SJCRH30 (cell line): ENCODE measurements around the gene ARID1B. TPM values are rescaled to one million over a fixed set of nuclear protein-coding genes. Genes with fewer than 3 reads are reported as not detected.

ENCODE experiments used
- DNase-seq, 2 experiments: peaks; one replicate each; pipeline ENCODE4 v3.0.0-alpha.2; 2015 to 2020
- H3K27ac ChIP-seq: fragments of 250-450 bp; sonication (Bioruptor Pico); 2 replicates; pipeline ENCODE4 v1.5.1; 2020; ENCODE audit warnings: mild to moderate bottlenecking, moderate library complexity
- H3K27me3 ChIP-seq: fragments of 250-450 bp; sonication (Bioruptor Pico); 2 replicates; pipeline ENCODE4 v1.5.1; 2020; ENCODE audit warnings: mild to moderate bottlenecking, moderate library complexity
- H3K36me3 ChIP-seq: fragments of 250-450 bp; sonication (Bioruptor Pico); 2 replicates; pipeline ENCODE4 v1.5.1; 2020; ENCODE audit warnings: mild to moderate bottlenecking, moderate library complexity
- H3K4me1 ChIP-seq: fragments of 250-450 bp; sonication (Bioruptor Pico); 2 replicates; pipeline ENCODE4 v1.5.1; 2020; ENCODE audit warnings: mild to moderate bottlenecking, moderate library complexity
- H3K4me3 ChIP-seq: fragments of 250-450 bp; sonication (Bioruptor Pico); 2 replicates; pipeline ENCODE4 v1.5.1; 2020; ENCODE audit warnings: mild to moderate bottlenecking, moderate library complexity
- H3K9me3 ChIP-seq: fragments of 250-450 bp; sonication (Bioruptor Pico); replicated peaks from 2 replicates; pipeline ENCODE4 v1.5.1; 2020; ENCODE audit warnings: mild to moderate bottlenecking, moderate library complexity
- total RNA-seq: library from RNA; depleted of rRNA; stranded (reverse); fragments of >200 nt; shearing (Covaris generic); gene quantifications from 2 replicates; pipeline ENCODE4 v1.2.3, GENCODE V29; 2014

The ARID1B gene
- total RNA-seq, 1 experiment from 2014 or later, result 28.5 TPM

GRCh38 chr6:156794546-156795354, 17.6 kb downstream of the ARID1B start:
- Histone ChIP-seq H3K36me3 (no peaks in the 10 kb centered on the region), H3K4me1 (peaks cover 5% of the 10 kb centered on the region; the same call in 1 of the 2 replicates), H3K4me3 (no peak overlapping the region), H3K9me3 (no peaks in the 10 kb centered on the region), H3K27ac (no peak overlapping the region), H3K27me3 (no peaks in the 10 kb centered on the region)
- no peak for DNase-seq

DNA sequence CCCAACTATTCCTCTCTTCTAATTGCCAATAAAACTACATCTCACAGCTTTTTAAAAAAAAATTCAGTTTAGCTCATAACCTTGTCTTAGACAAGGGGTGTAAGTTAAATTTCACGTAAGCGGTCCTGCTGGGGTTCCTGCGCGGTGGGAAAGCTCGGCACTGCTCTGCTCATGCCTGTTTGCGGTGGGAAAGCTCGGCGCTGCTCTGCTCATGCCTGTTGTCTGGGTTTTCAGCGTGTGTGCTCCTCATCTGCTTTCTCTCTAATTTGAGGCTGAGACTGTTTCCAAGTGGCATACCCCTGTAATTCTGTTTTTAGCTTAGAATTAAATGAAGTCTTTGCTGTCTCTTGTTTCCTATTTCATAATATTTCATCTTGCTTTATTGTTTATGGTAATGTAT, 18.6 kb downstream of the ARID1B start:
- H3K4me3 ChIP-seq, result no peak overlapping the region
- DNase-seq, result no peak
- no peak overlapping the region for H3K27ac ChIP-seq

DNA sequence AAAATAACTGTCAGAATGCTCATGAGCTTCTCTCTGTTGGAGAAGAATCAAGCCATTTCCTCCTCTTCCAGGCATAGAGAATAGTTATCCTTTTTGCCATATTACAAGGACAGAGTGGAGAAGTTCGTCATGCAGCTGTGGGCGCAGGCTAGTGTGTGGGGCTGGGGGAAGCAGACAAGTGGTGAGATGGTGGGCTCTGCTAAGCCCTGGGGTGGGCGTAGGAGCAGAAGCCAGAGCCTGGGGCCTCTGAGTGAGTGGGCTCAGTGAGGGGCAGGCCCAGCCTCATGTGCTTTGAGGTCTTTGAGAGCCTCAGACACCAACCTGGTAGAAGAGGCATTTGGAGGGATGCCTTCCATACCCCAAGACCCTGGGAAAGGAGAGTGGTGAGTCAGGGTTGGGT, 19.4 kb downstream of the ARID1B start:
- Histone ChIP-seq H3K9me3 (no peaks in the 10 kb centered on the region), H3K27me3 (no peaks in the 10 kb centered on the region), H3K27ac (no peak overlapping the region), H3K4me1 (no peaks in the 10 kb centered on the region), H3K4me3 (no peak overlapping the region), H3K36me3 (no peaks in the 10 kb centered on the region)
- DNase-seq, result no peak

More for the DNA sequence above, 18.6 kb downstream of the ARID1B start:
- Histone ChIP-seq H3K4me1 (peaks cover 3% of the 10 kb centered on the region; the same call in 1 of the 2 replicates), H3K27me3 (no peaks in the 10 kb centered on the region), H3K36me3 (no peaks in the 10 kb centered on the region), H3K9me3 (no peaks in the 10 kb centered on the region)

GRCh38 chr6:156797901-156798735, 20.9 kb downstream of the ARID1B start:
- DNase-seq, result no peak
- Histone ChIP-seq H3K27me3 (no peaks in the 10 kb centered on the region), H3K4me3 (no peak overlapping the region), H3K9me3 (no peaks in the 10 kb centered on the region), H3K4me1 (no peaks in the 10 kb centered on the region), H3K36me3 (no peaks in the 10 kb centered on the region; the same call in 1 of the 2 replicates), H3K27ac (no peak overlapping the region)

DNA sequence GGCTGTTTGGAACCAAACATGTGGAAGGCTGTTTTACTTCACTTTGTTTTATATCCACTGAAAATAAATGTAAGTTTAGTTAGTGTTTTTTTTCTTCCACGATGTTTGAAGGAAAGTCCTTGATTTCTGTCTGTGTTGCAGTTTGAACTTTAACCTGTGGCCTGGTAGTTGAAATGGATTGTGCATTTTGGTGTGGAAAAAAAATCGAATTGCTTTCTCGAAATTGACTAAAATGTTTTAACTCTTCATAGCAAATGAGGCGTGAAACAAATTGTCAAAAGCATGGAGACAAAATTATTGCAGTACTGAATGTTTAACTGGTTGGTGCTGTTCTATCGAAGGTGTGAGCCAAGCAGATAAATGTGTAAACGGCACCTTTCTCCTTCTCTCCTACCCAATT, 24.5 kb downstream of the ARID1B start:
- no peak overlapping the region for H3K4me3 ChIP-seq
- H3K4me1 ChIP-seq, result no peaks in the 10 kb centered on the region
- H3K36me3 ChIP-seq, result no peaks in the 10 kb centered on the region; the same call in 1 of the 2 replicates
- no peak overlapping the region for H3K27ac ChIP-seq
- no peak for DNase-seq
- no peaks in the 10 kb centered on the region for H3K9me3 ChIP-seq
- H3K27me3 ChIP-seq, result no peaks in the 10 kb centered on the region

GRCh38 chr6:156803353-156803752, 26.2 kb downstream of the ARID1B start:
- Histone ChIP-seq H3K27ac (no peak overlapping the region), H3K27me3 (no peaks in the 10 kb centered on the region), H3K4me1 (no peaks in the 10 kb centered on the region), H3K9me3 (no peaks in the 10 kb centered on the region), H3K36me3 (no peaks in the 10 kb centered on the region; the same call in 1 of the 2 replicates), H3K4me3 (no peak overlapping the region)
- no peak for DNase-seq

- no peak for DNase-seq
- Histone ChIP-seq H3K36me3 (no peaks in the 10 kb centered on the region; the same call in 1 of the 2 replicates), H3K27me3 (no peaks in the 10 kb centered on the region), H3K27ac (no peak overlapping the region), H3K4me3 (no peak overlapping the region), H3K9me3 (no peaks in the 10 kb centered on the region), H3K4me1 (no peaks in the 10 kb centered on the region)
Measured at GRCh38 chr6:156804402-156804801, 27.2 kb downstream of the ARID1B start.

DNA sequence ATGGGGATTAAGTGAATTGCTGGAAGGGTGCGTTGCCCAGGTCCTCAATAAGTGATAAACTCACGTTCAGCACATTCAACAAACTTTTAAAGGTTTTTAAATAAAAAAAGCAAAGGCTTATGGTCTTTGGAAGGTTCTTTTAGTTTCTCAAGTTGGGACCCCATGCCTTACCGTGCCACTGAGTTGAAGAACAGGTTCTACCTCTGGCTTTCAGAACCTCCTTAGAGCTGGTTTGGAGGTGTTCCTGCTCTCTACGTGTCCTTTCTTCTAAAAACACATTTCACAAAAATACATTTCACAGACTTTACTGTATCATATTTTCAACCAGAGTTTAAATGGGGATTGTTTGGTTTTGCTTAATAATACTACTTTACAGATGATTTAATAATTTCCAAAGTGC, 29.0 kb downstream of the ARID1B start:
- Histone ChIP-seq H3K27me3 (no peaks in the 10 kb centered on the region), H3K9me3 (0 out of 2 replicates have a peak, but pooled peaks cover 3% of the 10 kb centered on the region), H3K27ac (no peak overlapping the region), H3K4me1 (no peaks in the 10 kb centered on the region), H3K4me3 (no peak overlapping the region), H3K36me3 (no peaks in the 10 kb centered on the region; the same call in 1 of the 2 replicates)
- no peak for DNase-seq

- Histone ChIP-seq H3K27me3 (no peaks in the 10 kb centered on the region), H3K27ac (no peak overlapping the region), H3K4me3 (no peak overlapping the region), H3K9me3 (0 out of 2 replicates have a peak, but pooled peaks cover 3% of the 10 kb centered on the region), H3K36me3 (no peaks in the 10 kb centered on the region; the same call in 1 of the 2 replicates), H3K4me1 (no peaks in the 10 kb centered on the region)
- no peak for DNase-seq
Measured at GRCh38 chr6:156807028-156807427, 29.9 kb downstream of the ARID1B start.

- no peaks in the 10 kb centered on the region; the same call in 1 of the 2 replicates for H3K36me3 ChIP-seq
- no peak for DNase-seq
- H3K27me3 ChIP-seq, result no peaks in the 10 kb centered on the region
Measured at GRCh38 chr6:156807795-156808194, 30.6 kb downstream of the ARID1B start.

DNA sequence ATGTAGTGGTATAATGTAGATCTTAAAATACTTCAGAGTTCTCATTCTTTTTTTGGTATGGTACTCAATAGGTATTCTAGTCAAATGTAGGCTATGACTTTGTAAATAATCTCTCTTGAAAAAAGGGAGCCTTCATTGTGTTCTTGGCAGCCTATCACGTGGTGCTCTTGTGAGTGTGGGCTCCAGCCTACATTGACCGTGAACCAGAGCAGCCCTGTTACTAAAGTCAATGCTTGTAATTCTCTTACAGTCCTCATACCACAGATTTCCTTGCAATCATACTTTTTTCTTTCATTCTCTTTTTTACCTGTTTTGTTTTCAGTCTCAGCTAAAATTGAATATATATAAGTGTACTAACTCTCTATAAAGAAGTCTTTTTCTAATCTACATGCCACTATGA, 31.1 kb downstream of the ARID1B start:
- Histone ChIP-seq H3K4me1 (no peaks in the 10 kb centered on the region), H3K27ac (no peak overlapping the region), H3K27me3 (no peaks in the 10 kb centered on the region), H3K4me3 (no peak overlapping the region), H3K9me3 (0 out of 2 replicates have a peak, but pooled peaks cover 3% of the 10 kb centered on the region), H3K36me3 (no peaks in the 10 kb centered on the region)
- no peak for DNase-seq

More at GRCh38 chr6:156807795-156808194, 30.6 kb downstream of the ARID1B start:
- H3K4me3 ChIP-seq, result no peak overlapping the region
- 0 out of 2 replicates have a peak, but pooled peaks cover 3% of the 10 kb centered on the region for H3K9me3 ChIP-seq
- no peaks in the 10 kb centered on the region for H3K4me1 ChIP-seq
- no peak overlapping the region for H3K27ac ChIP-seq

GRCh38 chr6:156809034-156809433, 31.9 kb downstream of the ARID1B start:
- H3K4me3 ChIP-seq, result no peak overlapping the region
- 0 out of 2 replicates have a peak, but pooled peaks cover 3% of the 10 kb centered on the region for H3K9me3 ChIP-seq
- no peaks in the 10 kb centered on the region for H3K27me3 ChIP-seq
- no peaks in the 10 kb centered on the region for H3K36me3 ChIP-seq
- no peak overlapping the region for H3K27ac ChIP-seq
- no peak for DNase-seq
- H3K4me1 ChIP-seq, result no peaks in the 10 kb centered on the region

GRCh38 chr6:156809446-156810178, 32.4 kb downstream of the ARID1B start:
- Histone ChIP-seq H3K4me1 (no peaks in the 10 kb centered on the region), H3K36me3 (no peaks in the 10 kb centered on the region), H3K27ac (no peak overlapping the region), H3K9me3 (0 out of 2 replicates have a peak, but pooled peaks cover 3% of the 10 kb centered on the region), H3K27me3 (no peaks in the 10 kb centered on the region), H3K4me3 (no peak overlapping the region)
- no peak for DNase-seq

DNA sequence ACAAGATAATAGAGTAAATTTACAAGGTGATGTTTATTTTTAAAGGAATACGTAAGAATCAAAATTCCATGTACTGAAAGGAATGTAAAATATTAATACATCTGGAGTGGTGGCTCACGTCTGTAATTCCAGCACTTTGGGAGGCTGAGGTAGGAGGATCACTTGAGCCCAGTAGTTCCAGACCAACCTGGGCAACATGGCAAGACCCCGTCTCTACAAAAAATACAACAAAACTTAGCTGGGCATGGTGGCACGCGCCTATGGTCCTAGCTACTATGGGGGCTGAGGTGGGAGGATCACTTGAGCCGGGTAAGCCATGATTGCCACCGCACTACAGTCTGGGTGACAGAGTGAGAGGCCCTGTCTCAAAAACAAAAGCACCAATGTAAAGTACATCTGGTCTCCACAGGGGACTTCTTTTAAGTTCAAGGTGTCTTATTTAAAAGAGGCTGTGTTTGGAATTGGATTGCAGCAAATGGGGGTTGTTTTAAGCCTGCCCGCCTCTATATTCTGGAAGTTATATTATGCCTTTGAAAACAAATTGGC, 36.9 kb downstream of the ARID1B start:
- Histone ChIP-seq H3K4me3 (no peak overlapping the region), H3K9me3 (0 out of 2 replicates have a peak, but pooled peaks cover 3% of the 10 kb centered on the region), H3K27me3 (no peaks in the 10 kb centered on the region), H3K36me3 (no peaks in the 10 kb centered on the region), H3K4me1 (no peaks in the 10 kb centered on the region), H3K27ac (no peak overlapping the region)
- DNase-seq, result no peak
